OCI-LY7 (cell line): ENCODE data around the gene SLC35F1. TPM values are rescaled to one million over a fixed set of nuclear protein-coding genes. Genes with fewer than 3 reads are reported as not detected.

Source experiments
- BruUV-seq: library from RNA; stranded (reverse); fragments of 400-500 nt; replicated peaks from 2 replicates; lab custom pipeline; 2021; lab: Mats Ljungman, UMichigan
- CTCF ChIA-PET: fragments of 300-600 bp; sonication (Branson Sonifier 250); formaldehyde crosslinking; loops from one replicate; lab custom pipeline; 2022; ENCODE audit warnings: antibody characterized with exemption; ENCODE audit not compliant: unreplicated experiment; lab: Charles Lee
- POLR2A ChIA-PET: fragments of 300-600 bp; sonication (Branson Sonifier 250); formaldehyde crosslinking; loops from one replicate; lab custom pipeline; 2022; ENCODE audit warnings: antibody characterized with exemption; lab: Charles Lee
- DNase-seq: peaks from one replicate; pipeline ENCODE4 v3.0.0-alpha.2; 2015; ENCODE audit warnings: low spot score
- H2AFZ ChIP-seq: fragments of 200-600 bp; sonication (generic), shearing (Covaris generic); 2 replicates; pipeline ENCODE4 v1.6.1; 2014; ENCODE audit warnings: mild to moderate bottlenecking, antibody characterized with exemption, low read length, moderate library complexity
- H3K27ac ChIP-seq: fragments of 200-600 bp; sonication (generic); 2 replicates; pipeline ENCODE4 v1.5.1; 2014; ENCODE audit warnings: mixed run types, low read depth, mild to moderate bottlenecking, moderate library complexity, low read length, inconsistent platforms; ENCODE audit not compliant: poor library complexity, severe bottlenecking
- H3K36me3 ChIP-seq: fragments of 200-600 bp; sonication (generic); 2 replicates; pipeline ENCODE4 v1.6.1; 2014; ENCODE audit warnings: mild to moderate bottlenecking, antibody characterized with exemption, low read length, moderate library complexity, mixed read lengths; ENCODE audit not compliant: insufficient read depth
- H3K4me1 ChIP-seq: fragments of 200-600 bp; sonication (generic); 2 replicates; pipeline ENCODE4 v1.5.1; 2014; ENCODE audit warnings: mild to moderate bottlenecking, low read length; ENCODE audit not compliant: insufficient read depth, poor library complexity, severe bottlenecking
- H3K4me2 ChIP-seq: fragments of 200-600 bp; sonication (generic); 2 replicates; pipeline ENCODE4 v1.6.1; 2014; ENCODE audit warnings: mild to moderate bottlenecking, low read length
- H3K4me3 ChIP-seq: fragments of 200-600 bp; sonication (generic); 2 replicates; pipeline ENCODE4 v1.5.1; 2014; ENCODE audit warnings: mild to moderate bottlenecking, low read depth, low read length; ENCODE audit not compliant: poor library complexity, severe bottlenecking
- H3K79me2 ChIP-seq: fragments of 200-600 bp; sonication (generic); 2 replicates; pipeline ENCODE4 v1.6.1; 2016; ENCODE audit warnings: low read depth, mild to moderate bottlenecking, low read length, moderate library complexity, mixed read lengths; ENCODE audit not compliant: insufficient read depth
- H3K9me2 ChIP-seq: fragments of 200-600 bp; sonication (generic); 2 replicates; pipeline ENCODE4 v1.6.1; 2016; ENCODE audit warnings: mild to moderate bottlenecking, low read length, mixed read lengths; ENCODE audit not compliant: insufficient read depth
- H3K9me3 ChIP-seq: fragments of 200-600 bp; sonication (generic); 2 replicates; pipeline ENCODE4 v1.6.1; 2014; ENCODE audit warnings: mild to moderate bottlenecking, mixed run types, low read length, mixed read lengths
- H4K20me1 ChIP-seq: fragments of 200-600 bp; sonication (generic); 2 replicates; pipeline ENCODE4 v1.6.1; 2014; ENCODE audit warnings: mild to moderate bottlenecking, antibody characterized with exemption, low read length, moderate library complexity, mixed read lengths; ENCODE audit not compliant: insufficient read depth
- CTCF ChIP-seq: fragments of 200-600 bp; sonication (generic); conservative IDR thresholded peaks from 2 replicates; pipeline ENCODE4 v1.5.1; 2014; ENCODE audit warnings: mild to moderate bottlenecking, antibody characterized with exemption, low read length, moderate library complexity, mixed read lengths
- EZH2phosphoT487 ChIP-seq: fragments of 200-600 bp; sonication (generic); IDR thresholded peaks from 2 replicates; pipeline ENCODE4 v1.6.1; 2018; ENCODE audit warnings: low read depth, borderline replicate concordance, mild to moderate bottlenecking, mixed run types, antibody characterized with exemption, low read length, moderate library complexity, mixed read lengths
- intact Hi-C: fragments of 100-400 bp; cut with micrococcal nuclease; formaldehyde crosslinking; loops from one replicate; pipeline ENCODE4 v1.10.0; 2022; ENCODE audit not compliant: unreplicated experiment
- total RNA-seq, 2 experiments: library from RNA; depleted of rRNA in 1 of 2; stranded (reverse); fragments of >200 nt in 1 of 2; shearing (Covaris generic) in 1 of 2; gene quantifications; 2 replicates each; pipeline ENCODE4 v1.2.3, GENCODE V29; 2014 to 2022

Gene SLC35F1
- total RNA-seq, 2 experiments from 2014 or later: 0.03 TPM; not detected in 1

- TF ChIP-seq EZH2phosphoT487 (no peak), CTCF (no peak)
- H3K36me3 ChIP-seq: no peaks in the 10 kb centered on the region
- H3K9me2 ChIP-seq: no peaks in the 10 kb centered on the region
- H3K79me2 ChIP-seq: no peaks in the 10 kb centered on the region
- no peak overlapping the region for H3K4me2 ChIP-seq
- CTCF ChIA-PET: no interaction called here
- no peaks in the 10 kb centered on the region for H4K20me1 ChIP-seq
- DNase-seq: no peak
- H2AFZ ChIP-seq: no peak overlapping the region
- H3K9me3 ChIP-seq: no peaks in the 10 kb centered on the region
- no peaks in the 10 kb centered on the region for H3K4me1 ChIP-seq
- no peak overlapping the region for H3K27ac ChIP-seq
- intact Hi-C loops: no loop called here
- POLR2A ChIA-PET: interaction anchor here (1.0 to 1.4 kb wide), 2 partner anchors 16 to 21 kb away, joined by 3 to 4 read pairs; no protein-coding TSS in a partner anchor
- BruUV-seq: no TSS peak
- no peak overlapping the region for H3K4me3 ChIP-seq
Measured at GRCh38 chr6:118080547-118080946, 173.5 kb downstream of the SLC35F1 start.

GRCh38 chr6:118083711-118084110, 176.6 kb downstream of the SLC35F1 start:
- no peaks in the 10 kb centered on the region for H4K20me1 ChIP-seq
- BruUV-seq: no TSS peak
- H3K9me3 ChIP-seq: no peaks in the 10 kb centered on the region
- no peak overlapping the region for H2AFZ ChIP-seq
- DNase-seq: no peak
- no peaks in the 10 kb centered on the region for H3K4me1 ChIP-seq
- no peak overlapping the region for H3K27ac ChIP-seq
- no peaks in the 10 kb centered on the region for H3K79me2 ChIP-seq
- TF ChIP-seq EZH2phosphoT487: no peak
- no peak for TF ChIP-seq CTCF
- H3K4me3 ChIP-seq: no peak overlapping the region
- H3K36me3 ChIP-seq: no peaks in the 10 kb centered on the region
- intact Hi-C loops: no loop called here
- H3K9me2 ChIP-seq: no peaks in the 10 kb centered on the region
- H3K4me2 ChIP-seq: no peak overlapping the region
- ChIA-PET POLR2A (no interaction called here), CTCF (no interaction called here)

GRCh38 chr6:118085665-118086064, 178.6 kb downstream of the SLC35F1 start:
- no peak overlapping the region for H2AFZ ChIP-seq
- BruUV-seq: no TSS peak
- no peaks in the 10 kb centered on the region for H3K79me2 ChIP-seq
- H4K20me1 ChIP-seq: no peaks in the 10 kb centered on the region
- no peak overlapping the region for H3K27ac ChIP-seq
- CTCF ChIA-PET: no interaction called here
- no peaks in the 10 kb centered on the region for H3K36me3 ChIP-seq
- no peaks in the 10 kb centered on the region for H3K4me1 ChIP-seq
- POLR2A ChIA-PET: no interaction called here
- H3K4me3 ChIP-seq: no peak overlapping the region
- no peak overlapping the region for H3K4me2 ChIP-seq
- TF ChIP-seq EZH2phosphoT487 (no peak), CTCF (no peak)
- intact Hi-C loops: no loop called here
- H3K9me3 ChIP-seq: no peaks in the 10 kb centered on the region
- no peaks in the 10 kb centered on the region for H3K9me2 ChIP-seq
- DNase-seq: no peak
